Thoracic aorta (tissue), 2 donors: ENCODE data around the gene CDKN2AIPNL. TPM values are rescaled to one million over a fixed set of nuclear protein-coding genes. Genes with fewer than 3 reads are reported as not detected.
"Not testable (repeated sequence)": the region's sequence is repeated elsewhere in the genome, so short reads cannot be mapped to it uniquely, and the experiment has no call there.

ENCODE experiments used
- ATAC-seq: fragments of 150-250 bp; one replicate; pipeline ENCODE4 v1.8.0; 2017; ENCODE audit warnings: low read depth; ENCODE audit not compliant: insufficient number of reproducible peaks, low FRiP score
- DNase-seq: peaks from one replicate; pipeline ENCODE4 v3.0.0-alpha.2; 2020; ENCODE audit warnings: low spot score
- H3K27ac ChIP-seq, 2 donors: fragments of 200-600 bp; sonication (generic); 1 replicate in 1 of 2; 2 replicates in 1 of 2; pipeline ENCODE4 v1.5.1; 2016; ENCODE audit warnings: mild to moderate bottlenecking in 2 of 2, moderate library complexity in 2 of 2
- H3K27me3 ChIP-seq: fragments of 200-600 bp; sonication (generic); replicated peaks from 2 replicates; pipeline ENCODE4 v1.6.0; 2016; ENCODE audit warnings: mild to moderate bottlenecking; ENCODE audit not compliant: insufficient read depth
- H3K36me3 ChIP-seq: fragments of 200-600 bp; sonication (generic); one replicate; pipeline ENCODE4 v1.5.1; 2016
- H3K4me1 ChIP-seq, 2 donors: fragments of 200-600 bp; sonication (generic); 1 replicate in 1 of 2; 2 replicates in 1 of 2; pipeline versions ENCODE4 v1.5.1 to v1.6.0; 2016; ENCODE audit warnings: low read depth in 2 of 2, mild to moderate bottlenecking in 1 of 2; ENCODE audit not compliant: control insufficient read depth in 1 of 2
- H3K4me3 ChIP-seq: fragments of 200-600 bp; sonication (generic); 2 replicates; pipeline ENCODE4 v1.5.1; 2016; ENCODE audit warnings: mild to moderate bottlenecking
- H3K9me3 ChIP-seq: fragments of 200-600 bp; sonication (generic); 2 replicates; pipeline ENCODE4 v1.5.1; 2016
- CTCF ChIP-seq: fragments of 200-600 bp; sonication (generic); IDR thresholded peaks from one replicate; pipeline ENCODE4 v1.5.1; 2019; ENCODE audit warnings: antibody characterized with exemption
- total RNA-seq, 2 donors: library from RNA; depleted of rRNA; stranded (reverse); fragments of >200 nt; gene quantifications; one replicate each; pipeline versions ENCODE4 v1.1.0 to v1.2.3, GENCODE V29; 2016

The CDKN2AIPNL gene
- total RNA-seq, 2 donors from 2014 or later, result 5.1 to 15.8 TPM

- no peak for TF ChIP-seq CTCF
- ATAC-seq (no peak), DNase-seq (no peak)
- no peaks in the 10 kb centered on the region for H3K36me3 ChIP-seq
- H3K27ac ChIP-seq, result no peak overlapping the region
- no peaks in the 10 kb centered on the region for H3K4me1 ChIP-seq
- no peaks in the 10 kb centered on the region for H3K27me3 ChIP-seq
- no peaks in the 10 kb centered on the region for H3K9me3 ChIP-seq
- H3K4me3 ChIP-seq, result no peak overlapping the region
These were observed 11.2 kb upstream of the CDKN2AIPNL start for GRCh38 chr5:134422791-134423365.

- not testable (repeated sequence) for ATAC-seq, H3K27me3 ChIP-seq
These were observed 9.4 kb upstream of the CDKN2AIPNL start for GRCh38 chr5:134421038-134421437.

DNA sequence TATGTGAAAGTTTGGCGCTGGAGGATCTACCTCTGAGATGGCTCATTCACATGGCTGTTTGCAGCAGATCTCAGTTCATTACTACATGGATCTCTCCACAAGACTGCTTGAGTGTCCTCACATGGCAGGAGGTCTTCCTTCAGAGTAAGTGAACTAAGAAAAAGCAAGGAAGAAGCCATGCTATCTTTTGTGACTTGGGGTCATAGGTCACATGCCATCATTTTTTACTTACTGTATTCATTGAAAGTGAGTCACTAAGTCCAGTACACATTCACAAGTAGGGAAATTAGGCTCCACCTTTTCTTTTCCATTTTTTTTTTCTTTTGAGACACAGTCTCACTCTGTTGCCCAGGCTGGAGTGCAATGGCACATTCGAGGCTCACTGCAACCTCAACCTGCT, 8.7 kb upstream of the CDKN2AIPNL start:
- no peaks in the 10 kb centered on the region for H3K4me1 ChIP-seq
- no peaks in the 10 kb centered on the region for H3K27me3 ChIP-seq
- DNase-seq (no peak), ATAC-seq (no peak)
- H3K9me3 ChIP-seq, result no peaks in the 10 kb centered on the region
- no peak overlapping the region for H3K4me3 ChIP-seq
- no peak overlapping the region for H3K27ac ChIP-seq
- no peak for TF ChIP-seq CTCF
- H3K36me3 ChIP-seq, result no peaks in the 10 kb centered on the region

More at GRCh38 chr5:134421038-134421437, 9.4 kb upstream of the CDKN2AIPNL start:
- not testable (repeated sequence) for H3K9me3 ChIP-seq, H3K27ac ChIP-seq, H3K4me3 ChIP-seq, H3K4me1 ChIP-seq, H3K36me3 ChIP-seq, DNase-seq

DNA sequence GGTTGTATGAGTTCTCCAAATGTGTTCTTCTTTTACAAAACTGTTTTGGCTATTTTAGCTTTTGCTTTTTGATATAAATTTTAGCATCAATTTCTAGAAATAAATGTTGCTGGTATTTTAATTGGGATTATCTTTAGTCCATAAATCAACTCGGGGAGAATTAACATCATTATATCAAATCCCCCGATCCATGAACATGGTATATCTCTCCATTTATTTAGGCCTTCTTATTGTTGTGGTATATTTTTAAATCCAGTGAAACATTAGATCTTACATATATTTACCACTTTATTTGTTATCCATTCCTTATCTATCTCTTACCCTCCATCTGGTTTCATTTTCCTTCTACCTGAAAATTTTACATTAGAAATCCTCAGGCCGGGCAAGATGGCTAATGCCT, 7.3 kb upstream of the CDKN2AIPNL start:
- Histone ChIP-seq H3K9me3 (no peaks in the 10 kb centered on the region), H3K36me3 (no peaks in the 10 kb centered on the region), H3K4me3 (no peak overlapping the region), H3K27me3 (no peaks in the 10 kb centered on the region), H3K4me1 (no peaks in the 10 kb centered on the region), H3K27ac (no peak overlapping the region)
- no peak for TF ChIP-seq CTCF
- ATAC-seq, result no peak
- DNase-seq, result no peak

DNA sequence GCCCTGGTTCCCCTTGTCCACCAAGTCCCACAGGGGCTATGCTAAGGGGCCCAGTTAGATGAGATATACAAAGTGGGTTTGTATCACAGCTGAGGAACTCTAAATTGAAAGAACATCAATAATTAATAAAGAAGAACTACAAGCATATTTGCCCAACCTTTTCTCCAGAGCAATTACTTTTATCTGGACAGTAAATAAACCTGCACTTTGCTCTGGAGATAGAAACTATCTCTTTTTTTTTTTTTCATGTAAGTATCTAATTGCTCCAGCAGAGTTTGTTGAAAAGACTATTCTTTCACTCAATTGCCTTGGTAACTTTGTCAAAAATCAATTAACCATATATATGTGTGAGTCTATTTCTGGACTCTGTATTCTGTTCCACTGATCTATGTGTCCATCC, 6.0 kb upstream of the CDKN2AIPNL start:
- H3K36me3 ChIP-seq, result no peaks in the 10 kb centered on the region
- H3K27ac ChIP-seq, result no peak overlapping the region

More for the DNA sequence above, 6.0 kb upstream of the CDKN2AIPNL start:
- Histone ChIP-seq H3K4me3 (no peak overlapping the region), H3K9me3 (no peaks in the 10 kb centered on the region), H3K4me1 (peaks cover under 1 to 2% of the 10 kb centered on the region in 2 donors), H3K27me3 (no peaks in the 10 kb centered on the region)
- ATAC-seq, result no peak
- no peak for DNase-seq
- TF ChIP-seq CTCF, result no peak
